HepG2 (cell line): ENCODE measurements around the gene NSUN3.

ENCODE experiments used
- CEBPG ChIP-seq: IDR thresholded peaks from 2 replicates; pipeline ENCODE4 v1.6.1; 2016
- EZH2 ChIP-seq: conservative IDR thresholded peaks from 2 replicates; pipeline ENCODE4 v1.6.1; 2012; ENCODE audit warnings: mild to moderate bottlenecking, low read depth, low read length, moderate library complexity
- FOXK1 ChIP-seq: sonication (generic); formaldehyde crosslinking; IDR thresholded peaks from 2 replicates; pipeline ENCODE4 v1.4.0; 2020; ENCODE audit warnings: low read depth, missing genetic modification reagents, borderline replicate concordance
- GABPA ChIP-seq, 2 experiments: IDR thresholded peaks; 2 replicates each; pipeline ENCODE4 v1.6.1; 2011 to 2016; ENCODE audit warnings: low read depth in 2 of 2, low read length in 1 of 2, missing biosample characterization in 1 of 2, missing genetic modification characterization in 1 of 2
- GABPB1 ChIP-seq: IDR thresholded peaks from 2 replicates; pipeline ENCODE4 v1.6.1; 2016; ENCODE audit warnings: mild to moderate bottlenecking, missing genetic modification reagents, moderate library complexity, missing compliant biosample characterization
- NFYB ChIP-seq: sonication (generic); formaldehyde crosslinking; IDR thresholded peaks from 2 replicates; pipeline ENCODE4 v1.4.0; 2020; ENCODE audit warnings: missing genetic modification reagents
- ZNF121 ChIP-seq: sonication (generic); formaldehyde crosslinking; IDR thresholded peaks from 2 replicates; pipeline ENCODE4 v1.5.0; 2020; ENCODE audit warnings: mild to moderate bottlenecking, missing genetic modification reagents
- ZSCAN9 ChIP-seq: IDR thresholded peaks from 2 replicates; pipeline ENCODE4 v1.6.1; 2016; ENCODE audit warnings: borderline replicate concordance
- TF ChIP-seq, protein P1 (sequence below): IDR thresholded peaks from 2 replicates; pipeline ENCODE4 v1.6.1; 2012; ENCODE audit warnings: low read length, improper control_type of control experiment

DNA sequence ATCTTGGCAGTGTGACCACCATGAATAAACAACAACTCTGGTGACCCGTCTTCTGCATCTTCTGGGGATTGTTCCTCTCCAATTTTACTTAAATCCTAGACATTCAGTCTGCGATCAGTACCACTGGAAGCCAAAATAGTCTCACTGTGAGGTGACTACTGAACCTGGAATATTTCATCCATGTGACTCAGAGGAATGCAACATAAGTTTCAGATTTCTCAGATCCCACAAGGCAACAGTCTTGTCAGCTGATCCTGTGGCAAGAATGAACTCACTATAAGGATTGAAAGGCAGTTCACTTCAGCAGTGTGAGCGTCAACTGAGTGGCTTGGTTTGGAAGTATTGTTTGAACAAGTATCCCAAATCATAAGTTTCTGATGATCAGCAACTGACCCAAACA, 13.2 kb downstream of the NSUN3 start:
- no peak for TF ChIP-seq GABPB1
- no peak for TF ChIP-seq ZSCAN9 (CRISPR knock-in tag)
- TF ChIP-seq CEBPG (CRISPR knock-in tag) = no peak
- TF ChIP-seq NFYB = no peak
- TF ChIP-seq ZNF121 = no peak
- TF ChIP-seq EZH2 = no peak
- TF ChIP-seq GABPA (IDR thresholded peaks at IDR 0.05; ENCODE audit: low read depth, low read length) = no peak
- TF ChIP-seq GABPA (CRISPR knock-in tag; IDR thresholded peaks at IDR 0.05; ENCODE audit: low read depth) = no peak
- TF ChIP-seq, protein P1, sequence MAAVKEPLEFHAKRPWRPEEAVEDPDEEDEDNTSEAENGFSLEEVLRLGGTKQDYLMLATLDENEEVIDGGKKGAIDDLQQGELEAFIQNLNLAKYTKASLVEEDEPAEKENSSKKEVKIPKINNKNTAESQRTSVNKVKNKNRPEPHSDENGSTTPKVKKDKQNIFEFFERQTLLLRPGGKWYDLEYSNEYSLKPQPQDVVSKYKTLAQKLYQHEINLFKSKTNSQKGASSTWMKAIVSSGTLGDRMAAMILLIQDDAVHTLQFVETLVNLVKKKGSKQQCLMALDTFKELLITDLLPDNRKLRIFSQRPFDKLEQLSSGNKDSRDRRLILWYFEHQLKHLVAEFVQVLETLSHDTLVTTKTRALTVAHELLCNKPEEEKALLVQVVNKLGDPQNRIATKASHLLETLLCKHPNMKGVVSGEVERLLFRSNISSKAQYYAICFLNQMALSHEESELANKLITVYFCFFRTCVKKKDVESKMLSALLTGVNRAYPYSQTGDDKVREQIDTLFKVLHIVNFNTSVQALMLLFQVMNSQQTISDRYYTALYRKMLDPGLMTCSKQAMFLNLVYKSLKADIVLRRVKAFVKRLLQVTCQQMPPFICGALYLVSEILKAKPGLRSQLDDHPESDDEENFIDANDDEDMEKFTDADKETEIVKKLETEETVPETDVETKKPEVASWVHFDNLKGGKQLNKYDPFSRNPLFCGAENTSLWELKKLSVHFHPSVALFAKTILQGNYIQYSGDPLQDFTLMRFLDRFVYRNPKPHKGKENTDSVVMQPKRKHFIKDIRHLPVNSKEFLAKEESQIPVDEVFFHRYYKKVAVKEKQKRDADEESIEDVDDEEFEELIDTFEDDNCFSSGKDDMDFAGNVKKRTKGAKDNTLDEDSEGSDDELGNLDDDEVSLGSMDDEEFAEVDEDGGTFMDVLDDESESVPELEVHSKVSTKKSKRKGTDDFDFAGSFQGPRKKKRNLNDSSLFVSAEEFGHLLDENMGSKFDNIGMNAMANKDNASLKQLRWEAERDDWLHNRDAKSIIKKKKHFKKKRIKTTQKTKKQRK = no peak
- no peak for TF ChIP-seq FOXK1 (CRISPR knock-in tag)
